HepG2 (cell line): ENCODE results near the gene PSEN1. TPM values are rescaled to one million over a fixed set of nuclear protein-coding genes. Genes with fewer than 3 reads are reported as not detected.

Source experiments
- ATAC-seq: fragments of 200-7000 bp; cut with Tn5 transposase; 3 replicates; pipeline ENCODE4 v1.9.1; 2020; ENCODE audit warnings: mild to moderate bottlenecking, moderate library complexity
- BruUV-seq: library from RNA; stranded (reverse); fragments of 400-500 nt; replicated peaks from 2 replicates; lab custom pipeline; 2021; lab: Mats Ljungman, UMichigan
- CTCF ChIA-PET: fragments of 300-600 bp; formaldehyde crosslinking; extraction: SDS; loops from one replicate; lab custom pipeline; 2021; ENCODE audit warnings: low total read pairs, inconsistent platforms, low intra/inter-chr PET ratio; lab: Yijun Ruan, JAX
- POLR2A ChIA-PET: fragments of 350-600 bp; sonication (Branson Sonifier 250); formaldehyde crosslinking; loops from one replicate; lab custom pipeline; 2020; ENCODE audit warnings: antibody characterized with exemption, inconsistent platforms; lab: Yijun Ruan, JAX
- DNase-seq: peaks from one replicate; pipeline ENCODE4 v3.0.0-alpha.2; 2015; ENCODE audit warnings: low spot score
- FAIRE-seq: peaks from 3 replicates; lab custom pipeline; 2011; peaks lifted over from hg19 to GRCh38; lab: Jason Lieb, UNC
- H2AFZ ChIP-seq: one replicate; pipeline ENCODE4 v1.6.1; 2011; ENCODE audit warnings: low read length, inconsistent platforms
- H3K27ac ChIP-seq: fragments of 300-600 bp; 3 replicates; pipeline ENCODE4 v1.8.0; 2011; ENCODE audit warnings: mixed run types, mild to moderate bottlenecking, mixed read lengths, low read length, inconsistent platforms; ENCODE audit not compliant: insufficient read depth; ENCODE audit errors: extremely low read length
- H3K27me3 ChIP-seq, 2 experiments: fragments of 200-600 bp in 1 of 2; 2 replicates in 1 of 2; 3 replicates in 1 of 2; pipeline versions ENCODE4 v1.6.0 to v1.8.0; 2011; ENCODE audit warnings: low read length in 2 of 2, mild to moderate bottlenecking in 2 of 2, moderate library complexity in 2 of 2, inconsistent platforms in 1 of 2; ENCODE audit not compliant: insufficient read depth in 2 of 2, control insufficient read depth in 1 of 2
- H3K36me3 ChIP-seq, 2 experiments: fragments of 200-600 bp in 1 of 2; replicated peaks in 1 of 2; 2 replicates in 1 of 2; 3 replicates in 1 of 2; pipeline versions ENCODE4 v1.5.1 to v1.8.0; 2011; ENCODE audit warnings: low read length in 2 of 2, inconsistent platforms in 1 of 2; ENCODE audit not compliant: insufficient read depth in 2 of 2, control insufficient read depth in 1 of 2
- H3K4me1 ChIP-seq: 2 replicates; pipeline ENCODE4 v1.5.1; 2012; ENCODE audit warnings: low read length, inconsistent platforms; ENCODE audit not compliant: insufficient read depth
- H3K4me2 ChIP-seq: 2 replicates; pipeline ENCODE4 v1.6.0; 2011; ENCODE audit warnings: low read depth, low read length, inconsistent platforms
- H3K4me3 ChIP-seq, 3 experiments: fragments of 200-600 bp in 1 of 3; sonication (generic), shearing (Covaris generic) in 1 of 3; replicated peaks in 1 of 3; 2 replicates each; pipeline ENCODE4 v1.5.1; 2011 to 2016; ENCODE audit warnings: low read length in 3 of 3, inconsistent platforms in 2 of 3, low read depth in 2 of 3, mild to moderate bottlenecking in 2 of 3, control low read depth in 1 of 3, mixed read lengths in 1 of 3; ENCODE audit not compliant: insufficient read depth in 1 of 3
- H3K79me2 ChIP-seq: one replicate; pipeline ENCODE4 v1.6.1; 2011; ENCODE audit warnings: low read length, inconsistent platforms; ENCODE audit not compliant: insufficient read depth
- H3K9ac ChIP-seq: 2 replicates; pipeline ENCODE4 v1.6.0; 2011; ENCODE audit warnings: mild to moderate bottlenecking, low read depth, low read length, inconsistent platforms; ENCODE audit not compliant: insufficient read depth
- H3K9me3 ChIP-seq: 2 replicates; pipeline ENCODE4 v1.5.1; 2012; ENCODE audit warnings: mild to moderate bottlenecking, low read length
- H4K20me1 ChIP-seq: 2 replicates; pipeline ENCODE4 v1.6.0; 2011; ENCODE audit warnings: inconsistent platforms, mild to moderate bottlenecking, low read length, moderate library complexity; ENCODE audit not compliant: insufficient read depth
- HNRNPL ChIP-seq: fragments of 200-400 bp; formaldehyde crosslinking; IDR thresholded peaks from 2 replicates; pipeline ENCODE4 v1.6.1; 2017; ENCODE audit warnings: mild to moderate bottlenecking, low read depth, low read length
- KAT8 ChIP-seq: IDR thresholded peaks from 2 replicates; pipeline ENCODE4 v1.6.1; 2016; ENCODE audit warnings: missing genetic modification reagents, missing compliant biosample characterization
- NR2C2 ChIP-seq: sonication (generic); formaldehyde crosslinking; IDR thresholded peaks from 2 replicates; pipeline ENCODE4 v1.4.0; 2020; ENCODE audit warnings: missing genetic modification reagents, mild to moderate bottlenecking, moderate library complexity, borderline replicate concordance
- PLSCR1 ChIP-seq: sonication (generic); formaldehyde crosslinking; IDR thresholded peaks from 2 replicates; pipeline ENCODE4 v1.5.0; 2020; ENCODE audit warnings: missing genetic modification reagents, mild to moderate bottlenecking, borderline replicate concordance
- ZNF687 ChIP-seq: sonication (generic); formaldehyde crosslinking; IDR thresholded peaks from 2 replicates; pipeline ENCODE4 v1.5.1; 2020; ENCODE audit warnings: mild to moderate bottlenecking, missing genetic modification reagents, moderate library complexity
- ZNF777 ChIP-seq: sonication (generic); formaldehyde crosslinking; IDR thresholded peaks from 2 replicates; pipeline ENCODE4 v1.4.0; 2020; ENCODE audit warnings: missing genetic modification reagents
- WGBS: methylation state at CpG from one replicate; pipeline ENCODE4 v1.1.6; 2017; ENCODE audit warnings: low lambda C conversion rate; 5-methylcytosine and 5-hydroxymethylcytosine counted together
- in situ Hi-C: cut with HindIII; loops from 2 replicates; pipeline ENCODE4 v1.10.0; 2017; ENCODE audit warnings: low pct_unique_long_range_greater_than_20kb; ENCODE audit not compliant: extremely low pct_ligation_motif_present
- intact Hi-C: fragments of 100-400 bp; cut with micrococcal nuclease; formaldehyde crosslinking; loops from one replicate; pipeline ENCODE4 v1.10.0; 2022; ENCODE audit not compliant: unreplicated experiment
- polyA plus RNA-seq, 8 experiments: library from polyadenylated mRNA; depleted of rRNA in 3 of 8; stranded (reverse) in 7 of 8; unstranded in 1 of 8; fragments of >200 nt; fragmentation: Illumina TruSeq in 4 of 8; extraction: Trizol in 4 of 8; gene quantifications; 2 replicates each; pipeline versions ENCODE4 v1.2.1 to v1.2.3, GENCODE V29; 2011 to 2016; ENCODE audit warnings: low read depth in 4 of 8, missing spikeins in 1 of 8, mixed read lengths in 1 of 8; ENCODE audit not compliant: insufficient read depth in 1 of 8
- total RNA-seq, 5 experiments: library from RNA; depleted of rRNA; stranded (reverse); fragments of >200 nt; fragmentation: Illumina TruSeq; extraction: Trizol; gene quantifications; 2 replicates each; pipeline ENCODE4 v1.2.3, GENCODE V29; 2016; ENCODE audit warnings: low read depth in 1 of 5

PSEN1 gene
- total and polyA plus RNA-seq, 2 of the 13 experiments (the other 11 are each of a cell fraction or from before 2014, with no cell fraction given), result 12.5 to 26.6 TPM

GRCh38 chr14:73237786-73238423 lies 101.6 kb downstream of the PSEN1 start (continued):
- TF ChIP-seq PLSCR1 (CRISPR knock-in tag) (no peak), NR2C2 (CRISPR knock-in tag) (no peak), ZNF687 (peak; percentile 53), HNRNPL (no peak), KAT8 (CRISPR knock-in tag) (0 out of 2 replicates have a peak, but pooled peaks have one; percentile 10), ZNF777 (CRISPR knock-in tag) (0 out of 2 replicates have a peak, but pooled peaks have one; percentile 33)

- Histone ChIP-seq H3K27ac (no peak overlapping the region), H3K27me3 (peaks cover 19 to 81% of the 10 kb centered on the region in 2 experiments), H3K4me3 (peak overlapping the region; percentile 54 to 73 (median 66)), H3K79me2 (no peaks in the 10 kb centered on the region), H3K9ac (peak overlapping the region; percentile 34; the same call in 1 of the 2 replicates), H3K36me3 (no peaks in the 10 kb centered on the region), H2AFZ (no peak overlapping the region), H3K4me2 (peak overlapping the region; percentile 92), H3K4me1 (peaks cover 26% of the 10 kb centered on the region), H4K20me1 (no peaks in the 10 kb centered on the region), H3K9me3 (no peaks in the 10 kb centered on the region)
- peak; percentile 43 for ATAC-seq
- DNase-seq, result peak; percentile 47
- intact Hi-C loops, result loop anchor here (10.0 kb wide), 1 partner anchor 46 kb away; no protein-coding TSS in a partner anchor
- 5% methylated on average over 10 of the region's 10 CpGs for WGBS
- in situ Hi-C loops, result no loop called here
- peak; percentile 36 for FAIRE-seq
- CTCF ChIA-PET, result no interaction called here
- POLR2A ChIA-PET, result no interaction called here
- BruUV-seq, result no TSS peak
- TF ChIP-seq ZNF687, result peak; percentile 34; the same call in 1 of the 2 replicates
Observed at GRCh38 chr14:73238424-73238852, 102.1 kb downstream of the PSEN1 start.
